Mesendoderm (in vitro differentiated cells): Measurements from ENCODE around the gene PGBD5.

Experiments
- DNase-seq: peaks from one replicate; pipeline ENCODE4 v3.0.0; 2013
- H2AK5ac ChIP-seq: 2 replicates; pipeline ENCODE4 v1.6.1; 2013; ENCODE audit warnings: low read length, inconsistent platforms
- H2BK120ac ChIP-seq: 2 replicates; pipeline ENCODE4 v1.6.1; 2013; ENCODE audit warnings: low read depth, mild to moderate bottlenecking, low read length, moderate library complexity, mixed read lengths
- H2BK15ac ChIP-seq: replicated peaks from 2 replicates; pipeline ENCODE4 v1.6.1; 2013; ENCODE audit warnings: low read depth, mild to moderate bottlenecking, moderate library complexity
- H2BK5ac ChIP-seq: 2 replicates; pipeline ENCODE4 v1.6.1; 2013; ENCODE audit warnings: low read length, inconsistent platforms
- H3K18ac ChIP-seq: 2 replicates; pipeline ENCODE4 v1.6.1; 2013; ENCODE audit warnings: mild to moderate bottlenecking, low read length, mixed read lengths
- H3K23ac ChIP-seq: one replicate; pipeline ENCODE4 v1.6.1; 2013; ENCODE audit warnings: low read length
- H3K27ac ChIP-seq: 2 replicates; pipeline ENCODE4 v1.5.1; 2013; ENCODE audit warnings: low read depth, mild to moderate bottlenecking, inconsistent platforms, low read length, moderate library complexity
- H3K27me3 ChIP-seq: 2 replicates; pipeline ENCODE4 v1.6.1; 2013; ENCODE audit warnings: low read length, control low read depth, mild to moderate bottlenecking, inconsistent platforms; ENCODE audit not compliant: insufficient read depth, poor library complexity
- H3K36me3 ChIP-seq: 2 replicates; pipeline ENCODE4 v1.6.1; 2013; ENCODE audit warnings: low read length, inconsistent platforms; ENCODE audit not compliant: control insufficient read depth, insufficient read depth
- H3K4ac ChIP-seq: one replicate; pipeline ENCODE4 v1.6.1; 2013; ENCODE audit warnings: low read depth, mild to moderate bottlenecking, low read length, moderate library complexity
- H3K4me1 ChIP-seq: 2 replicates; pipeline ENCODE4 v1.6.1; 2013; ENCODE audit warnings: low read depth, low read length, inconsistent platforms; ENCODE audit not compliant: control insufficient read depth
- H3K4me2 ChIP-seq: 2 replicates; pipeline ENCODE4 v1.6.1; 2013; ENCODE audit warnings: low read length
- H3K4me3 ChIP-seq: 2 replicates; pipeline ENCODE4 v1.5.1; 2013; ENCODE audit warnings: mild to moderate bottlenecking, low read length
- H3K56ac ChIP-seq: one replicate; pipeline ENCODE4 v1.6.1; 2013; ENCODE audit warnings: low read length
- H3K79me1 ChIP-seq: 2 replicates; pipeline ENCODE4 v1.6.1; 2013; ENCODE audit warnings: low read length, inconsistent platforms
- H3K79me2 ChIP-seq: 2 replicates; pipeline ENCODE4 v1.6.1; 2013; ENCODE audit warnings: mild to moderate bottlenecking, low read length; ENCODE audit not compliant: control insufficient read depth, insufficient read depth
- H3K9ac ChIP-seq: 2 replicates; pipeline ENCODE4 v1.6.1; 2013; ENCODE audit warnings: low read length, inconsistent platforms
- H4K5ac ChIP-seq: one replicate; pipeline ENCODE4 v1.6.1; 2013; ENCODE audit warnings: low read length
- H4K8ac ChIP-seq: one replicate; pipeline ENCODE4 v1.6.1; 2013; ENCODE audit warnings: low read depth, mild to moderate bottlenecking, control low read depth, low read length, moderate library complexity
- WGBS: extraction: QIAGEN DNeasy Blood & Tissue Kit; methylation state at CpG from one replicate; pipeline ENCODE4 v1.1.7; 2013; ENCODE audit warnings: low lambda C conversion rate, missing lambda C conversion rate; ENCODE audit not compliant: insufficient coverage; ENCODE audit errors: extremely low coverage; 5-methylcytosine and 5-hydroxymethylcytosine counted together

Gene PGBD5

DNA sequence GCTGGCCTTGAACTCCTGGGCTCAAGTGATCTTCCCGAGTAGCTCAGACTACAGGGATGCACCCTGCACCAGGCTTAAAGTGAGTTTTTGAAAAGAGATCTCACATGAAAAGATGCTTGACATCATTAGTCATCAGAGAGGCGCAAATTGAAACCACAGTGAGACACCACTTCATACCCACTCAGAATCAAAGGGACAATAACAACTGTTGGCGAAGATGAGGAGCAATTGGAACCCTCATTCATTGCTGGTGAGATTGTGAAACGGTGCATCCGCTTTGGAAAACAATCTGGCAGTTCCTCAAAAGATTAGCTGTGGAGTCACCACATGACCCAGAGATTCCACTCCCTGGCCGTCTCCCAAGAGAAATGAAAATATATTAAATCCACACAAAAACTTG, 122.3 kb downstream of the PGBD5 start:
- Histone ChIP-seq H2BK15ac (no peak overlapping the region), H3K18ac (no peak overlapping the region), H3K4ac (no peak overlapping the region), H3K79me2 (no peaks in the 10 kb centered on the region), H3K27me3 (no peaks in the 10 kb centered on the region), H4K5ac (no peak overlapping the region), H2AK5ac (no peak overlapping the region), H3K9ac (no peak overlapping the region), H3K79me1 (no peaks in the 10 kb centered on the region), H3K4me2 (no peak overlapping the region), H3K36me3 (no peaks in the 10 kb centered on the region), H3K4me1 (no peaks in the 10 kb centered on the region), H3K4me3 (no peak overlapping the region), H4K8ac (no peak overlapping the region), H2BK120ac (no peak overlapping the region), H3K27ac (no peak overlapping the region), H2BK5ac (no peak overlapping the region), H3K23ac (no peak overlapping the region), H3K56ac (no peak overlapping the region)
- WGBS, result no CpG with 5 or more reads among the region's 6 CpGs
- no peak for DNase-seq

- Histone ChIP-seq H2AK5ac (no peak overlapping the region), H4K5ac (no peak overlapping the region), H2BK5ac (no peak overlapping the region), H3K27ac (no peak overlapping the region), H3K79me1 (no peaks in the 10 kb centered on the region), H3K18ac (no peak overlapping the region), H3K27me3 (no peaks in the 10 kb centered on the region), H4K8ac (no peak overlapping the region), H3K36me3 (no peaks in the 10 kb centered on the region), H3K23ac (no peak overlapping the region), H2BK120ac (no peak overlapping the region), H2BK15ac (no peak overlapping the region), H3K4me2 (no peak overlapping the region), H3K56ac (no peak overlapping the region), H3K4me1 (no peaks in the 10 kb centered on the region), H3K79me2 (no peaks in the 10 kb centered on the region), H3K4me3 (no peak overlapping the region), H3K4ac (no peak overlapping the region), H3K9ac (no peak overlapping the region)
- DNase-seq, result no peak
- no CpG with 5 or more reads among the region's 6 CpGs for WGBS
Measured at GRCh38 chr1:230303069-230303468, 123.1 kb downstream of the PGBD5 start.

DNA sequence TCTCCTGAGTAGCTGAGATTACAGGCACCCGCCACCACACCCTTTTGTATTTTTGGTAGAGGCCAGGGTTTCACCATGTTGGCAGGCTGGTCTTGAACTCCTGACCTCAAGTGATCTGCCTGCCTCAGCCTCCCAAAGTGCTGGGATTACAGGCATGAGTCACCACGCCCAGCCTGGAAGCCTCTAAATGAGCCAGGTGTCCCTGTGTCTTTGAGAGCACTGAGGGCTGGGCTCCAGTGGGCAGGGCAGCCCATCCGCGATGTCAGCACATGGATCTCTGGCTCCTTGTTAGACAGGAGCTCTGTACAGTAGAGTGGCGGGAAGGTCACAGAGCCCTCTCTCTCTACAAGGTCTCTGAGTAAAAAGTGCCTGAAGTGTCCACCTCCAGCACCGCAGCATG, 124.3 kb downstream of the PGBD5 start:
- H3K4me3 ChIP-seq, result no peak overlapping the region
- DNase-seq, result no peak
- H2BK15ac ChIP-seq, result no peak overlapping the region
- H3K79me1 ChIP-seq, result no peaks in the 10 kb centered on the region
- no peak overlapping the region for H3K9ac ChIP-seq
- no peaks in the 10 kb centered on the region for H3K36me3 ChIP-seq
- no peak overlapping the region for H2BK5ac ChIP-seq
- no peak overlapping the region for H4K5ac ChIP-seq
- no peak overlapping the region for H2BK120ac ChIP-seq
- no peak overlapping the region for H3K4ac ChIP-seq
- H4K8ac ChIP-seq, result no peak overlapping the region
- H2AK5ac ChIP-seq, result no peak overlapping the region
- H3K4me1 ChIP-seq, result no peaks in the 10 kb centered on the region
- H3K27ac ChIP-seq, result no peak overlapping the region
- no peaks in the 10 kb centered on the region for H3K27me3 ChIP-seq
- H3K56ac ChIP-seq, result no peak overlapping the region
- WGBS, result no CpG with 5 or more reads among the region's 6 CpGs
- no peak overlapping the region for H3K23ac ChIP-seq
- no peak overlapping the region for H3K4me2 ChIP-seq
- no peak overlapping the region for H3K18ac ChIP-seq
- no peaks in the 10 kb centered on the region for H3K79me2 ChIP-seq

DNA sequence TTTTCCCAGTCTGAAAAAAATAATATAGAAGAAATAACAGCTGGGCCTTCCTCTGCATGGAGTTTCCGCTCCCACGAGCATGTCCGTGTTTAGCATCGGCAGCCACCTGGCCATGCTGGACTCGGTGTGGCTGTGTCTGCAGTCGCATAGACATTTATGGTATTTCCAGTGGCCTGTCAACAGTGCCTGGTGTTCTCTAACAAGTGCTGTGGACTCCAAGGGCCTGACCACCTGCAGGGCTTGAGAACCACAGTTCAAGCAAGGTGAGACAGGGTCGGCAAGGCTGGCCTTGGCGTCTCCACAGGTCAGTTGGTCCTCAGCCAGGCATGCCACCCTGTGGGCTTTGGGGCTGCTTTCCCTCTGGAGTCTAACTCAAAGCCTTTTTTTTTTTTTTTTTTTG, 124.8 kb downstream of the PGBD5 start:
- H3K56ac ChIP-seq, result no peak overlapping the region
- no peak overlapping the region for H3K18ac ChIP-seq
- no peak overlapping the region for H2BK5ac ChIP-seq
- H2AK5ac ChIP-seq, result no peak overlapping the region
- no peaks in the 10 kb centered on the region for H3K36me3 ChIP-seq
- WGBS, result no CpG with 5 or more reads among the region's 8 CpGs
- no peak overlapping the region for H2BK120ac ChIP-seq
- no peaks in the 10 kb centered on the region for H3K27me3 ChIP-seq
- H3K4me2 ChIP-seq, result no peak overlapping the region
- no peaks in the 10 kb centered on the region for H3K79me2 ChIP-seq
- H2BK15ac ChIP-seq, result no peak overlapping the region
- H3K23ac ChIP-seq, result no peak overlapping the region
- no peak overlapping the region for H3K27ac ChIP-seq
- H4K8ac ChIP-seq, result no peak overlapping the region
- no peak overlapping the region for H4K5ac ChIP-seq
- no peaks in the 10 kb centered on the region for H3K4me1 ChIP-seq
- H3K4ac ChIP-seq, result no peak overlapping the region
- H3K9ac ChIP-seq, result no peak overlapping the region
- DNase-seq, result no peak
- no peaks in the 10 kb centered on the region for H3K79me1 ChIP-seq
- H3K4me3 ChIP-seq, result no peak overlapping the region

DNA sequence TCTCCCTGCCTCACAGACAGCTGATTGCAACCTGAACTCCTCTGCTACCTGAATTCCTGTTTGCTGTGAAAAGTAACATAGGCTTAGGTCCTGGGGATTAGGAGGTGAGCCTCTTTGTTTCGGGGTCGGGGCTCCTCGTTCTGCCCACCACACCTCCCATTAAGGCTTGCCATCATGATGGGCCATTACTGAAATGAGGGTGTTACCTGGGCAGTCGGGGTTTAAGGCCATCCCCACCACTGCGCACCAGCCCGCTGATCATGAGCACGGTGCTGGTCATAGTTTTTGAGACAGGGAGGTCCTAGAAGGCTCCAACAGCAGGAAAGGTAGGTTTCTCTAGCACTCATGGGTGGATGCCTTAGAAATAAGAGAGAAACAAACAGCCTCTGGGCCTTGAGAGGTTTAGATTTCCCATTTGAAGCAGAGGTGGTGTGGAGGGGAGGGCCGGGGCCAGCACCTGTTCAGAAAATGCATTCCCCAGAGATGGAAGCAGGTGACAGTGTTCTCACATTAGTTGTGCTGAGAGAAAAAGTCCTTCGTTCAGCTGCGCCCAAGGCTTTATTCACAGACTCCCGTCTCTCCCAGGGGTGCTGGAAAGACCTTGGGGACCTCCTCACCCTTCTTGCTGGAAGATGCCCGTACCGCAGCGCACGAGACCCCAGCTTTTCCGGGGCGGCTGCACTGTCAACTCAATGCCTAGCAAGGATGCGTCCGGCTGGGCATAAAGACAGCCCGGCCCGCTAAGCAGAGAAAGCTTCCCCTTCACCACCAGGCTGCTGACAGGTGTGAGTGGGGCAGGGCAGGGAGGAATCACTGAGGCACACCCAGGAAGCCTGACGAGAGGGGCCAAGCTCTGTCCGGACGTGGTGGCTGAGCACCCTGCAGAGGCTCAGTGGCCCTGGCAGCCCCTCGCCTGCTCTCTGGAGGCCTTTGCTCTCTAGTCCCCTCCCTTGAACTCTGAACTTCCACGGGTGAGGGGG, 125.5 kb downstream of the PGBD5 start:
- Histone ChIP-seq H3K79me2 (no peaks in the 10 kb centered on the region), H3K27me3 (no peaks in the 10 kb centered on the region), H3K4ac (no peak overlapping the region), H3K4me3 (no peak overlapping the region), H3K56ac (no peak overlapping the region), H3K9ac (no peak overlapping the region), H3K4me1 (no peaks in the 10 kb centered on the region), H3K27ac (no peak overlapping the region), H3K36me3 (no peaks in the 10 kb centered on the region), H2BK120ac (no peak overlapping the region), H4K5ac (no peak overlapping the region), H4K8ac (no peak overlapping the region), H3K79me1 (no peaks in the 10 kb centered on the region), H2BK15ac (no peak overlapping the region), H3K23ac (no peak overlapping the region), H3K18ac (no peak overlapping the region), H3K4me2 (no peak overlapping the region), H2BK5ac (no peak overlapping the region), H2AK5ac (no peak overlapping the region)
- DNase-seq, result no peak
- WGBS, result no CpG with 5 or more reads among the region's 26 CpGs
